C4-2B (cell line): ENCODE measurements around the gene ADAT3.

Experiments used
- ZFX ChIP-seq: fragments of 450-650 bp; IDR thresholded peaks from 2 replicates; pipeline ENCODE4 v1.6.1; 2017
- TF ChIP-seq, protein P1 (sequence below): fragments of 450-650 bp; conservative IDR thresholded peaks from 2 replicates; pipeline ENCODE4 v1.5.1; 2017; ENCODE audit warnings: mild to moderate bottlenecking

DNA sequence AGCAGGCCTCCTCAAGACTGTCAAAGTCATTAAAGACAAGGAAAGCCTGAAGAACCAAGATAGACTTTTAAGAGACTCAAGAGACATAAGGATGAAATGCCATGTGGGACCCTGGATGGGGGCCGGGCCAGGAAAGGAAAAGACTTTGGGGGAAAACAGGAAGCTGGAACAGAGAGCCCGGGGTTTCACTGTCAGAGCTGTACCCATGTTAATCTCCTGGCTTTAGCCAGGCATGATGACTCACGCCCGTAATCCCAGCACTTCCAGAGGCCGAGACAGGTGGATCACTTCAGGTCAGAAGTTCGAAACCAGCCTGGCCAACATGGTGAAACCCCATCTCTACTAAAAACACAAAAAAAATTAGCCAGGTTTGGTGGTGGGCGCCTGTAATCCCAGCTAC, 36.2 kb upstream of the ADAT3 start:
- TF ChIP-seq, protein P1, sequence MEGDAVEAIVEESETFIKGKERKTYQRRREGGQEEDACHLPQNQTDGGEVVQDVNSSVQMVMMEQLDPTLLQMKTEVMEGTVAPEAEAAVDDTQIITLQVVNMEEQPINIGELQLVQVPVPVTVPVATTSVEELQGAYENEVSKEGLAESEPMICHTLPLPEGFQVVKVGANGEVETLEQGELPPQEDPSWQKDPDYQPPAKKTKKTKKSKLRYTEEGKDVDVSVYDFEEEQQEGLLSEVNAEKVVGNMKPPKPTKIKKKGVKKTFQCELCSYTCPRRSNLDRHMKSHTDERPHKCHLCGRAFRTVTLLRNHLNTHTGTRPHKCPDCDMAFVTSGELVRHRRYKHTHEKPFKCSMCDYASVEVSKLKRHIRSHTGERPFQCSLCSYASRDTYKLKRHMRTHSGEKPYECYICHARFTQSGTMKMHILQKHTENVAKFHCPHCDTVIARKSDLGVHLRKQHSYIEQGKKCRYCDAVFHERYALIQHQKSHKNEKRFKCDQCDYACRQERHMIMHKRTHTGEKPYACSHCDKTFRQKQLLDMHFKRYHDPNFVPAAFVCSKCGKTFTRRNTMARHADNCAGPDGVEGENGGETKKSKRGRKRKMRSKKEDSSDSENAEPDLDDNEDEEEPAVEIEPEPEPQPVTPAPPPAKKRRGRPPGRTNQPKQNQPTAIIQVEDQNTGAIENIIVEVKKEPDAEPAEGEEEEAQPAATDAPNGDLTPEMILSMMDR, result no peak
- TF ChIP-seq ZFX, result no peak
